ENCODE measurements around the gene CAMK1D.

GRCh38 chr10:12500381-12501303 is 151.3 kb downstream of the CAMK1D start:
- TF ChIP-seq POLR2AphosphoS5 (IDR thresholded peaks at IDR 0.05) (no peak), CTCF (IDR thresholded peaks at IDR 0.05) (no peak), POLR2A (IDR thresholded peaks at IDR 0.05) (no peak)

Data from breast epithelium (tissue), 3 donors.